Measurements from ENCODE around the gene CLIC3.

The CLIC3 gene

DNA sequence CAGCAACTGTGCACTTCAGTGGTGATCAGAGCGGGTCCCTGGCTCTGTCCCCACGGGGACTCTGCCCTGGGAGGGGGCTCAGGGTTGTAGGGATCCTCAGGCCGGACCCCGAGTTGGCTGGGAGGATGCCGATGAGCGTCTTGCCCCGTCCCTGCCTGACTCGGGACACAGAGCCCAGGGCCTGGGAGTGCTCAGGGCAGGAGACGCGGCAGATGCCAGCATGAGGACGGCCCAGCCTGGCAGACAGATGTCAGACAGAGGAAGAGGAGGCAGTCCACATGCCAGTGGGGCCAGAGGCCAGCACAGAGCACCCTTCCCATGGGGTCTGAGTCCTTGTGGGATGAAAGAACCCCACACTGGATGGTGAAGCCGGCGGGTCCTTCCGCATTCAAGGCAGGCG is 33.0 kb downstream of the CLIC3 start:
- Histone ChIP-seq H3K27ac (no peak overlapping the region), H3K36me3 (replicated peaks) (no peaks in the 10 kb centered on the region), H3K27me3 (replicated peaks) (no peaks in the 10 kb centered on the region), H3K4me3 (ENCODE audit: low read depth, low read length) (no peak overlapping the region)
- TF ChIP-seq, protein P1, sequence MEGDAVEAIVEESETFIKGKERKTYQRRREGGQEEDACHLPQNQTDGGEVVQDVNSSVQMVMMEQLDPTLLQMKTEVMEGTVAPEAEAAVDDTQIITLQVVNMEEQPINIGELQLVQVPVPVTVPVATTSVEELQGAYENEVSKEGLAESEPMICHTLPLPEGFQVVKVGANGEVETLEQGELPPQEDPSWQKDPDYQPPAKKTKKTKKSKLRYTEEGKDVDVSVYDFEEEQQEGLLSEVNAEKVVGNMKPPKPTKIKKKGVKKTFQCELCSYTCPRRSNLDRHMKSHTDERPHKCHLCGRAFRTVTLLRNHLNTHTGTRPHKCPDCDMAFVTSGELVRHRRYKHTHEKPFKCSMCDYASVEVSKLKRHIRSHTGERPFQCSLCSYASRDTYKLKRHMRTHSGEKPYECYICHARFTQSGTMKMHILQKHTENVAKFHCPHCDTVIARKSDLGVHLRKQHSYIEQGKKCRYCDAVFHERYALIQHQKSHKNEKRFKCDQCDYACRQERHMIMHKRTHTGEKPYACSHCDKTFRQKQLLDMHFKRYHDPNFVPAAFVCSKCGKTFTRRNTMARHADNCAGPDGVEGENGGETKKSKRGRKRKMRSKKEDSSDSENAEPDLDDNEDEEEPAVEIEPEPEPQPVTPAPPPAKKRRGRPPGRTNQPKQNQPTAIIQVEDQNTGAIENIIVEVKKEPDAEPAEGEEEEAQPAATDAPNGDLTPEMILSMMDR (IDR thresholded peaks at IDR 0.05; ENCODE audit: low read depth, low read length, missing control alignments), result no peak
- in situ Hi-C loops (cut with HindIII; ENCODE audit: low pct_ligation_motif_present, low sequenced_read_pairs), result no loop called here
- DNase-seq, result no peak

DNA sequence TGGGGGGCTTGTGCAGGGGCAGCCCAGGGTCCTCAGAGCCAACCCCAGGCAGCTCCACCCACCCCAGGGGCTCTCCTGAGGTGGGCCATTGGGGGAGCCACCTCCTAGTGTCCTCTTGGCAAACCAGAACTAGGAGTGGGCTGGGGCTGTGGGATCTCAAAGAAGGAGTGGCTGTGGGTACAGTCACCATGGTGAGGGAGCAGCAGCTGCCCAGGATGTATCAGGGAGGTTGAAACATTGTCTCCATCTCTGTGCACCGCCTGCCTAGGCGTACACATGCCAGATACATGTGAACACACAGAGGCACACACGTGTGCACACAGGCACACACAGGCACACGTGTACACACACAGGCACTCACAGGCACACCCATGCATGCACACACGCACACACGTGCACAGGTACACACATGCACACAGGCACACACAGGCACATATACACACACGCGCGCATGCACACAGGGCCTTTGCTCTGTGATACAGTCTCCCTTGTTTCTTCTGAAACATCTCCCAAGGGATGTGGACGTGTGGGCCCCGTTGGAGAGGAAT is 33.6 kb downstream of the CLIC3 start:
- Histone ChIP-seq H3K27me3 (replicated peaks) (no peaks in the 10 kb centered on the region), H3K36me3 (replicated peaks) (no peaks in the 10 kb centered on the region), H3K27ac (no peak overlapping the region), H3K4me3 (ENCODE audit: low read depth, low read length) (no peak overlapping the region)
- in situ Hi-C loops (cut with HindIII; ENCODE audit: low pct_ligation_motif_present, low sequenced_read_pairs), result no loop called here
- no peak for DNase-seq
- TF ChIP-seq, protein P1 (IDR thresholded peaks at IDR 0.05; ENCODE audit: low read depth, low read length, missing control alignments), result no peak

DNA sequence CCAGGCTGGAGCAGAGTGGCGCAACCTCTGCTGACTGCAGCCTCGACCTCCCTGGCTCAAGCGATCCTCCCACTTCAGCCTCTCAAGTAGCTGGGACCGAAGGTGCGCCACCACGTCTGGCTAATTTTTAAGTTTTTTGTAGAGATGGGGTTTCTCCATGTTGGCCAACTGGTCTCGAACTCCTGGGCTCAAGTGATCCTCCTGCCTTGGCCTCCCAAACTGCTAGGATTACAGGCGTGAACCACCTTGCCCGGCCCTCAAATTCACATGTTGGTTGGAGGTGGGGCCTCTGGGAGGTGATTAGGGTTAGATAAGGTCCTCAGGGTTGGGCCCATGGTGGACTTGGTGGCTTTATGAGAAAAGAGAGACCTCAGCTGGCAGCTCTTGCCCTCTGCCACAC is 34.2 kb downstream of the CLIC3 start:
- no peaks in the 10 kb centered on the region for H3K36me3 ChIP-seq (replicated peaks)
- TF ChIP-seq, protein P1 (IDR thresholded peaks at IDR 0.05; ENCODE audit: low read depth, low read length, missing control alignments), result no peak

DNA sequence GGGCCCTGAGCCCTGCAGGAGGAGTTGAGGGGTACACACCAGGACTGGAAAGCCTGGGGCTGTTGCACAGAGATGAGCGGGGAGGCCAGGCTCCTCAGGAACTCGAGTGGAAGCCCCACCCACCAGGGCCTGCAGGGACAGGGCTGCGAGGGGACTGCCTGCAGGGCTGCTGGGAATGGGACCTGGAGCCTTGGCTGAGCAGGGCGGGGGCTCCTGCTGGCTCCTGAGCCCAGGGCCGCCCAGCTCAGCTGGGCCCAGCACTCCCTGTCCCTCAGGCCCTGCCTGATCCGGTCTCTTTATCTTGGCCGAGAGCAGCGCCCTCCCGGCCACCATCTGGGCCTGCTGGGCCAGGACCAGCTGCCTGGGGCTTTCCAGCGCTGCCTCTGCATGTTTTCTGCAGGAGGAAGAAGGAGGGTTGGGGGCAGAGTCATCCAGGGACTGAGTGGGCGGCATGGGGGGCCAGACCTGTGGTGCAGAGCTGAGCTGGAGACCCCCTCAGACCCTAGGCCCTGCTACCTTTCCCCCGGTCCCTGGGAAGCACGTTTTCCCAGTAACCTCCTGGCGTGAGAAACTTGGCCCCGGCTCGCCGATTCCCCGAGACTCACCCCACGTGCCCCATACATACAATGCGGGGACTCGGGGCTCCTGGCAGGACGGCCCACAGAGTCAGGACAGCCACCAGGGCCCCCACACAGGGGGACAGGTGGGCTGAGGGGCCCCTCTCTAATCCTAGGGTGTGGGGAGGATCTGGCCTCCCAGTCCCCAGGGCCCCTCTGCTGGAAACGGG is 34.9 kb downstream of the CLIC3 start:
- H3K27ac ChIP-seq, result no peak overlapping the region
- in situ Hi-C loops (cut with HindIII; ENCODE audit: low pct_ligation_motif_present, low sequenced_read_pairs), result no loop called here
- no peaks in the 10 kb centered on the region for H3K27me3 ChIP-seq (replicated peaks)
- H3K36me3 ChIP-seq (replicated peaks), result no peaks in the 10 kb centered on the region
- TF ChIP-seq, protein P1 (IDR thresholded peaks at IDR 0.05; ENCODE audit: low read depth, low read length, missing control alignments), result no peak
- DNase-seq, result no peak
- no peak overlapping the region for H3K4me3 ChIP-seq (ENCODE audit: low read depth, low read length)

More for the DNA sequence above, 34.2 kb downstream of the CLIC3 start:
- H3K27ac ChIP-seq, result no peak overlapping the region
- no peak for DNase-seq
- no peak overlapping the region for H3K4me3 ChIP-seq (ENCODE audit: low read depth, low read length)
- in situ Hi-C loops (cut with HindIII; ENCODE audit: low pct_ligation_motif_present, low sequenced_read_pairs), result no loop called here
- no peaks in the 10 kb centered on the region for H3K27me3 ChIP-seq (replicated peaks)

DNA sequence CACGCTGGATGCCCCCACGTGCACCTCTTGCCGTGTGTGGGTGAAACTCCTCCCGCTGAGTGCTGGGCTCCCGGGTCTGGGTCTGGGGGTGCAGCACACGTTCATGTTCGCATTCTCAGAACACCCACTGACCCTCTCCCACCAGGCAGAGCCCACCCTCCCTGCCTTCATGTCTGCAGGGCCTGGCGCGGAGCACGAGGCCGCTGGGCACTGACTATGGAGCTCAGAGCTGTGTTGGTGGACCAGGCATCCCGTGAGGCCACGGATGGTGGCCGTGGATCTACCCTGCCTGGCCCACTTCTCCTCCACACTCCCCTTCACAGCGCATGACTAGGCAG is 35.5 kb downstream of the CLIC3 start:
- no peaks in the 10 kb centered on the region for H3K36me3 ChIP-seq (replicated peaks)
- no peak overlapping the region for H3K4me3 ChIP-seq (ENCODE audit: low read depth, low read length)
- no peak overlapping the region for H3K27ac ChIP-seq
- TF ChIP-seq, protein P1 (IDR thresholded peaks at IDR 0.05; ENCODE audit: low read depth, low read length, missing control alignments), result no peak
- in situ Hi-C loops (cut with HindIII; ENCODE audit: low pct_ligation_motif_present, low sequenced_read_pairs), result no loop called here
- DNase-seq, result no peak
- H3K27me3 ChIP-seq (replicated peaks), result no peaks in the 10 kb centered on the region

Data from brain microvascular endothelial cell (primary cell).